Forelimb muscle (tissue), 1 donor: ENCODE measurements around the gene LRPAP1. TPM values are rescaled to one million over a fixed set of nuclear protein-coding genes. Genes with fewer than 3 reads are reported as not detected.

ENCODE experiments used
- DNase-seq: peaks from one replicate; pipeline ENCODE4 v3.0.0-alpha.2; 2013; ENCODE audit warnings: low read depth
- polyA plus RNA-seq: library from polyadenylated mRNA; unstranded; fragments of 120-200 nt; gene quantifications from one replicate; pipeline ENCODE4 v1.2.1, GENCODE V29; 2013; ENCODE audit not compliant: insufficient read length

LRPAP1 gene
- polyA plus RNA-seq, 1 donor: 66.2 TPM

DNA sequence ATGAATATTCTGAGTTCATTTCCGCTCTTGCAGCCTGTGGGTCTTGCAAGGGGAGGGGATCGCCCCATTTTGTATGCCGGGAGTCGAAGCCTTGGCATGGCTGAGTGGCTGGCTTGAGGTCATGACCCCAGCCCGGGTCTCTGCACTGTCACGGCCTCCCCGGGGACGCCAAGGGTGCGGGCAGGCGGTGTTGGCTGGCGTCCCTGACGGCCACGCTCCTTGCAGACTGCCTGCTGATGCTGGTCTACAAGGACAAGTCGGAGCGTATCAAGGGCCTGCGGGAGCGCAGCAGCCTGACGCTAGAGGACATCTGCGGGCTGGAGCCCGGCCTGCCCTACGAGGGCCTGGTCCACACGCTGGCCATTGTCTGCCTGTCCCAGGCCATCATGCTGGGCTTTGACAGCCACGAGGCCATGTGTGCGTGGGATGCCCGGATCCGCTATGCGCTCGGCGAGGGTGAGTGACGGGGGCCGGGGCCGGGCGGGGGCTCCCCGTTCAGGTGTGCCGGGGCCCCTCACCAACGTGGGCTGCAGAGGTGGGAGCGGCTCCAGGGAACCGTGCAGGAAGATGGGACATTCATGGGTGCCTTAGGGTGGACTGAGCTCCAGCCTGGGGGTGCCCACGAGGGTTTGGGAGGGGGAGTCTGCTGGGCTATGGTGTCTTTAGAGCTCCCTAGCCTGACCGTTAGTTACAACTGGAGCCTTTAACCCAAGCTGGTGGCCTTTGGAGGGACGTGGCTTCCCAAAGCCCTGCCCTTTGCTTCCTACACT lies 58.9 kb downstream of the LRPAP1 start:
- no peak for DNase-seq

DNA sequence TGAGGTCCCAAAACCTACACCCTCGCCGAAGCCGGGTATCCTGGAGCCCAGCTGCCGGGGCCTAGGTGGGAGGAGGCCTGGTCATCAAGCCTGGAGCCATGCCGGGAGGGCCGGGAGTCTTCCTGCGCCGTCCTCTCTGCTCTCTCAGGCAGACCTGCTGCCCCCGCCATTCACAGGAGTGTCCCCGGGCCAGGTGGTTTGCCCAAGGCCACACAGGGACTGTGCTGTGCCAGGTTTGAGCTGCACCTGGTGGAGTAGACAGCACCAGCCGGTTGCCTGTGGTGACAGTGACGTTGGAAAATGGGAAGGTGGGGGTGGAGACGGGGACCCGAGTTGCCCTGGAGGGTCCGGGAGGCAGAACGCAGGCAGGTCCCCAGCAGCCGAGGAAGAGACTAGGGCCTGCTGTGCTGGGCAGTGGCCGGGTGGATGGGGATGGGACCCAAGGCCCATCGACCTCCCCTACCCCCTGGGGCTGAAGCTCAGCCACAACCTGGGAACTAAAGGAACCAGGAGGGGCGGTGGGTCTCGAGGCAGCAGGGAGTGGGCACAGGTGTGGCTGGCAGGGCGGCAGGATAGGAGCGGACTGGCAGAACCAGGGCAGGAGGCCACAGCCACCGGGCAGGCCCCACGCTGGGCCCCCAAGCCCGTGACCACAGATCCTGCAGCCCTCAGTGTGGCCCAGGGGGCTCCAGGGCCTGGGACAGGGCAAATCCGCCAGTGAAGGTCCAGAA lies 59.6 kb downstream of the LRPAP1 start:
- DNase-seq: no peak

DNA sequence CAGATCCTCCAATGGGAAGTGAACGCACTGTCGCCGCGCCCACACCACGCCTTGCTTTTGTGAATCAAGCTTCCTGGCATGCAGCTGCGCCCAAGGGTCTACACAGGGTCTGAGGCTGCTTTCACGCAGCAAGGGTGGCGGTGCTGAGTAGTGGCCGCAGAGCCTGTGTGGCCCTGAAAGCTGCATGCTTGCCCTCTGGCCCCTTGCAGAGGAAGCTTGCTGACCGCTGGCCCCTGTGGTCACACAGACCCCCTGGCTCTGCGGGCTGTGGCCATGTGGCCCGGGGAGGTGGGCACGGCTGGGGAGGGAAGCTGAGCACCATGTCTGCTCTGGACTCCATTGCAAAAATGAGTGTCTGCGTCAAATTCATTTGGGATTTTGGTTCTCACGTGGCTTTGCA lies 60.3 kb downstream of the LRPAP1 start:
- DNase-seq: no peak

DNA sequence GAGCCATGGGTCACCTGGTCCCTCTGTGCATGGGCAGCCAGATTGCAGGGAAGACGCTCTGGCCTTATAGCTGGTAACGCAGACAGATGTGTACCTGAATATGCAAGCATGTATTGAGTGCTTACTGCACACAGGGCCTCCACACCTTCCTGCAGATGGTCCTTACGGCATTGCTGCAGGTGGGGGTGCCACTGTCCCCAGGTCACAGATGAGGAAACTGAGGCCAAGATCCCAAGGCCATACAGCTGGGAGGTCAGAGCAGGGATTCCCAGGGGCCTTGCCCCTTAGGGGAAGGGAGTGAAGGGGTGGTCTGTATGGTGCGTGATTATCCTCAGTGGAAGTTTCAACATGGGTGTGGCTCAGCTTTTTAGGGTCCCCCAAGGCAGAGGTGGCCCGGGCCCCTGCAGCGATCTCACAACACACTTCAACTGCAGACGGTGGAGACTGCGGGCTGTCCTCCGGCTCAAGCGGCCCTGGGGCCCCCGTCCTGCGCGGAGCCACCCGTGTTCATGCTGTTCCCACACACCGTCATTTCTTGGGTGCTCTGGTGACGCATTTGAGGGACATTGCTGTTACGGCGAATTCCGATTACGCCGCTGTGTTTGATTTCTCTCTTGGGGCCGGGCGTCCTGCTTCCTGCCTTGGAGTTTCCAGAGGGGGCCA lies 61.0 kb downstream of the LRPAP1 start:
- DNase-seq: no peak

DNA sequence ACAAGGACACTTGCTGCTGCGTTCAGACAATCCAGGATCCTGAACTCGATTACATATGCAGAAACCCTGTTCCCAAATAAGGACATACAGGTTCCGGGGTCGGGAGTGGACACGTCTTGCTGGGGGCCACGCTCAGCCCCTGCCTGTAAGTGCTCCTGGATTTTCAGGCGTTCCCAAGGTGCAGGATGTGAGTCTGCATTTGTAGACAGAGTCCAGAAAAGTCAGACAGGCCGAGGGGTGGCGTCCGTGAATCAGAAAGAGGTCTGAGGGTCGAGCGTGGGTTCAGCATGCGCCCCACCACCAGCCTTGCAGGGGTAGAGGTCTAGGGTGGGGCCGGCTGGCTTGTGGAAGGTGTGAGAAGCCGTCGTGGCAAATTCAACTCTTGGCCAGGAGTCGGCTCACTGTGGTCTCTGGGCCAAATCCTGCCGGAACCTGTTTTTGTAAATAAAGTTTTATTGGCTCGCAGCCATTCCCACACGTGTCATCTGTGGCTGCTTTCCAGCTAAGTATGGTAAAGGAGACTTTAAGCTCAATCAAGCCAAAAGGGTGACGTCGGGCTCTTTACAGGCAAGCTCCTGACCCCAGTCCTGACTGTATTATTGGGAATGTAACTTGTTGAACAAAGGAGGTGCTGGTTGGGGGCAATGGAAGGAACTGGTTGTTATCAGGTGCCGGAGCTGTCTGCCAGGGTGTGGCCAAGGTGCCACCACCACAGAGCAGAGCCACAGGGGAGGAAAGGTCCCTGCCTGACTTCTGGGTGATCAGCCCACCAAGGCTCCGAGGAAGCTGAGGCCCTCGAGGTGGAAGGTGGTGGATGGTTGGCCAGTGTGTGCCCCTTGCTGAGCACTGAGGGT lies 61.8 kb downstream of the LRPAP1 start:
- DNase-seq: no peak

DNA sequence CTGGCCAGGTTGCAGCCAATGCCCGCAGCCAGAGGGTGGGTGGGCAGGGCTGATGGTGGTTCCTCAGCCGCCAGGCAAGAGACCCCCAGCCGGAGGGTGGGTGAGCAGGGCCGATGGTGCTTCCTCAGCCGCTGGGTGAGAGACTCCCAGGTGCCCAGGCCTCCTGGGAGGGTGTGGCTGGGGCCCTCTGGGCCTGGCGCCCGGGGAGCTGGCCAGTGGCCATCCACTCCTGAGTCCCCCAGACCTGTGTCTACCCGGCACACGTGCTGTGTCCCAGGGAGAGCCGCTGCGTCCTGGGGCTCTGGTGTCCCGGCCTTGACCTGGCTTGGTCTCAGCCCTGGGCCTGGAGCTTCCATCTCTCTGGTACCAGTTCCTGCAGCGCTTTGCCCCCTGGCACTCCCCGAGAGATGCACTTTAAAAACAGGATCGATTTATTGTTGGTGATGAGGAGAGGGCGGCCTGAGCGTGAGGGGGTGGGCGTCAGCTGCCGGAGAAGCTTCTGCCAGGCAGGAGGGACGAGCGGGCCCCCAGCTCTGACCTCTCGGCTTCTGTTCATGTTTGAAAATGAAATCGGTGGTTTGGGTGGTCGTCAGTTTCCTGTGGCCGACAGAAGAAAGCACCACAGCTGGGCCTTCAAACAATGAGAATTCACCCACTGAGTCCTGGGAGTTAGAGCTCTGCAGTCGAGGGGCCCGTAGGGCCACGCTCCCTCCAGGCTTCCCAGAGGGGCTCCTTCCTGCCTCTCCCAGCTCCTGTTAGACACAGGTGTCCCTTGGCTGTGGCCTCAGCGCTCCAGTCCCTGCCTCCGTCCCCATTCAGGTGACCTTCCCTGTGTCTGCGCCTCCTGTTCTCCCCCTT lies 62.6 kb downstream of the LRPAP1 start:
- no peak for DNase-seq

DNA sequence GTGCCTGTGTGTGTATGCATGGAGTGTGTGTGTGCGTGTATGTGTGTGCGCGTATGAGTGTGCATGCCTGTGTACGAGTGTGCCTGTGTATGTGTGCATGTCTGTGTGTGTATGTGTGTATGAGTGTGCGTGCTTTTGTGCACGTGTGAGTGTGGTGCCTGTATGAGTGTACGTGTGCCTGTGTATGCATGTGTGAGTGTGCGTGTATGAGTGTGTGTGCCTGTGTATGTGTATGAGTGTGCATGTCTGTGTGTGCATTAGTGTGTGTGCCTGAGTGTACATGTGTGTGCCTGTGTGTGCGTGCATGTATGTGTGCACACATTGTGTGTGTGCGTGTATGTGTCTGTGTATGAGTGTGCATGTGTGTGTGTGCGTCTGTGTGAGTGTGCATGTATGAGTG lies 63.4 kb downstream of the LRPAP1 start:
- no peak for DNase-seq

DNA sequence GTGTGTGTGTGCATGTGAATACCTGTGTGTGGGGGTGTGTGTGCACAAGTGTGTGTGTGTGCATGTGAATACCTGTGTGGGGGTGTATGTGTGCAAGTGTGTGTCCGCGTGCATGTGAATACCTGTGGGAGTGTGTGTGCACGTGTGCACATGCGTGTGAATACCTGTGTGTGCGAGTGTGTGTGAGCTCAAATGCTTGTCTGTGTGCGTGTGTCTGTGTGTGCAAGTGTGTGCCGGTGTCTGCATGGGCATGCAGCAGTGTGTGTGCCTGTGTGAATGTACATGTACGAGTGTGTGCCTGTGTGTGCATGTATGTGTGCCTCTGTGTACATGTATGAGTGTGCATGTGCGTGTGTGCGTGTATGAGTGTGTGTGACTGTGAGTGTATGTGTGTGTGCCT lies 64.1 kb downstream of the LRPAP1 start:
- no peak for DNase-seq

DNA sequence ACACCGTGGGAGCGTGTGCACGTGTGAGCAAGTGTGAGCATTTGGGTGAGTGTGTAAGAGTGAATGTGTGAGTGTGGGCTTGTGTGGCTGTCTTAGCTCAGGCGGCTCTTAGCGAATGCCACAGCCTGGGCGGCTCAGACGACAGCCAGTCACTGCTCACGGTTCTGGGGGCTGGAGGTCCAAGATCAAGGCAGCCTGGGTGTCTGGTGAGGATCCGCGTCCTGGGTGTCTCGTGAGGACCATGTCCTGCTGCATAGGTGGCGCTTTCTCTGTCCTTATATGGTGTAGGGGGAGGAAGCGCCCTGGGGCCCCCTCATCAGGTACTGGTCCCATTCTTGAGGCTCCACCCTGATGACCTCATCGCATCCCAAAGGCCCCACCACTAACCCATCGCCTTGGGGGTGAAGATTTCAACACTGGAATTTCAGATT lies 64.6 kb downstream of the LRPAP1 start:
- DNase-seq: no peak

DNA sequence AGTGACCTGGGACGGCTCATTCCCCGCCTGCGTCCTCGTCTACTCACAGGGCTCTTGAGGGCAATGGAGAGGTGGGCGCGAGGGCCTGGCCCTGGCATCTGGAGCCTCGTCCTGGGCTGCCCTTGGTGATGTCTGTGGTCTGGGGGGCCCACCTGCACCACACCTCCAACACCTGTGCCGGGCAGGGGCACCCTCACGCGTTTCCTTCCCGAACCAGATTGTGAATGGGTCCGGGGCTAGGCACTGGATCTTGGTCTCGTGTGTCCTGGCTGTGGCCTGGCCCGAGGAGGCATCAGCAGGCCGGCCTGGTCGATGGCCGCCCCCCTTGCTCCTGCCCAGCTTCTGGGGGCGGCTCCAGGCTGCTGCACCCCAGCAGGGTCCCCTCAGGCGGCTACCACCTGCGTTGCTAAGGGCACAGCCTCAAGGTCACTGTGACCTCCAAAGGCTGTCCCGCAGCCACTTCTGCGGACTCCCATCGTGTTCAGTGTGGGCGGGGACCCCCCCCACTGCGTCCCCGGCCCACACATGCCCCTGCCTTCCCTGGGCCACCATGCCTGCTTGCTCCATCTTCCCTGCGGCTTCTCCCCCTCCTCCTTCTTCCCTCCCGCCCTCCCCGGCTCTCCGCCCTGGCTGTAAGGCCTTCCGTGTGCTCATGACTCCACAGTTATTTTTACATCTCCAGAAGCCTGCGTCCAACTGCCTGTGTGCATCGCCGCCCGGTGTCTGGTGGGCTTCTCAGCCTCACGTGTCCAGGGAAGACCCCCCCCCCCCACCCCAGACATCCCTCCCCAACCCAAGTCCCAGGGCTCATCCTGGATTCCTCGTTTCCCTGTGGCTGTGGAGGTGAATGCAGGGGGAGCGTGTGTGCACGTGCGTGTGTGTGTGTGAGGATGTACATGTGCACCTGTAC lies 65.3 kb downstream of the LRPAP1 start:
- DNase-seq: no peak

DNA sequence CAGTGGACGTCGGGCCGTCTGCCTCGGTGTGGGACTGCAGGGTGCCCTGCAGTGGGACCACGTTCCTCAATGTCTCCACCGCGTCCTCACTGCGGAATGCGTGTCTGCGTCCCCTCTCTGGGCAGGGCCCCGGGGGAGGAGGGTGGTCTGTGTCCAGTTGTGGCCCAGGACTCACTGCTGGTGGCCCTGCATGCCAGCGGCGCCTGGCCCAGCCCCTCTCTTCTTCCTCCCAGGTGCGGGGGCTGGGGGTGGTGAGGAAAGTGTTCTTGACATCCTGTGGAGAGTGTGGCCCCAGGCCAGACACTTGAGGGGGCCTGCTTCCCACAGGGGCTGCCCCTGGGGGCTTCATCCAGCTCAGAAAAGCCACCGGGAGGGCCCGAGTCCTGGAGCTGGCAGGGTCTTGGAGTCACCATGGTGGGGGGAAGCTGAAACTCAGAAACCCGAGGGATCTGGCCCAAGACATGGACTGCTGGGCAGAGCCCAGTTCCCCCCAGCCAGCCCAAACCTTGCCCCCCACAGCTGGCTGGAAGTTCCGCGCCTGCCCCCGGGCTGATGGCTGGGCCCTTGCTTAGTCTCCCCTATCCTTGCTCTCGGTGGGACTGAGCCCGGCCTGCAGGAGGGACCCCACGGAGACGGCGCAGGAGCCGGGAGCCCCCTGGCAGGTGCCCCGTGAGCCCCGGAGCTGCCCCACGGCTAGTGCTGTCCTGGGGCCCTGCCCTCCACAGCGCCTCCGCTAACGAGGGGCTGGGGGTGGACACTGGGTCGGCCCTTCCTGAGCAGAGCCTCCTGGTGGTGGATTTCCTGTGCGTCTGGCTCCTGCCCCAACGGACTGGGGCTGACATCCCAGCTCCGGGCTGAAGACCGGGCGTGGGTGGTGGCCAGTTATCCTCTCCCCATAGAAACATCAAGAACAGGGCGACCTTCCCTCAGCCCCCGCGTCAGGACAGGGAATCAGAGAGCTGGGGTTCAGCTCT lies 66.2 kb downstream of the LRPAP1 start:
- DNase-seq: no peak

DNA sequence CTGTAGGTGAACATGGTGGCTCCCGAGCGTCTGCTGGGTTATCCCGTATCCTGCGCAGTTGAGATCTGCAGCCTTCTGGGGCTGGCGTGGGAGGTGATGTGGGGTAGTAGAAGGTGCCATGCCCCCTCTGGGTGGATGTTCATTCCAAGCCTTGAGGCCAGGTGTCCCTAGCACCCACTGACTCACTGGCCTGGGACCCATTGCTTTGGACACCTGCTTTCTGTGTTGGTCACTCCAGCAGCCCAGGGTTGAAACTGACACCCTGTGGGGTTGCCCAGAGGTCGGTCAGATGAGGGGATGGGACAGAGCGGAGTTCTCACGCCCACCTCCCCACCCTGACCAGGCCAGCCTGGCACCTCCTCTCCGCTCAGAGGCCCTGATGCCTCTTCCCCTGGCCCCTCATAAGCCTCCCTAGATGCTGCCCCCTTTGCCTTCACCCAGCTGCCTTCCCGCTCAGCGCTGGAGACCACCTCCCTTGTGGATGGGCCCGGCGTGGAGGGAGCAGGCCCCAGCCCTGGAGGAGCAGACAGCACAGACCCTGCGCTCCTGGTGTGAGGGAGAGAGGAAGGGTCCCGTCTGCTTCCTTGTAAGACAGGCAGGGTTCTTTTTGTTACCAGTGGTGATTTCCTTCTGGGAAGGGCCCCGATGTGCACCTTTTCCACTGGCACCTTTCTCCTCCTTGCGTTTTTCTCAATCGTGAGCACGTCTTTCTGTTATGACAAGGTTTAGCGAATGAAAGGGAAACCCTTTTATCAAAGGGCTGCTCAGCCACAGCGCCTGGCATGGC lies 67.1 kb downstream of the LRPAP1 start:
- no peak for DNase-seq

DNA sequence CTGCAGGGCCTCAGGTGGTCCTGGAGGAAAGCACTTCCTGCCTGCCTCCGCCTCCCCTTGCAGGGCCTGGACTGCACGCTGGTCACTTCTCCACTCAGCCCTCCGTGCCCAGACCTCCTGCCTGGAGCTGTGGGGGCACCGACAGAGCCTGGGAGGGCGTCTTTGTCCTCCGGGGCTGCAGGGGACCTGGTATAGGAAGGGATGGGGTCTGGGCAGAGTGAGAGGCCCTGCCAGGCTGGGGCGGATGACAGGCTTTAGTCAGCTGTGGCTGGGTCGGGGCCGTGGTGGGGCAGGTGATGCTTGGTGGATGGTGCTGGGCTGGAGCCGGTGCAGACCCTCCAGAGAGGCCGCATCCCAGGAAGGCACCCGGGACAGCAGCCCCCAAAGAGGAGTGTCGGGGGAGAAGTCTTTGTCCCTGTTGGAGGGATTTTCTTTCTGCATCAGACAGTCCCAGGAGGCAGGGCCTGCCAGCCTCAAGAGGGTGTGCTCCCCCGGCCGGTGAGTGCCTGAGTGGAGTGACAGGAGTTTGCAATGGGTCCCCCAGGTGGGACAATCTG lies 67.8 kb downstream of the LRPAP1 start:
- no peak for DNase-seq

DNA sequence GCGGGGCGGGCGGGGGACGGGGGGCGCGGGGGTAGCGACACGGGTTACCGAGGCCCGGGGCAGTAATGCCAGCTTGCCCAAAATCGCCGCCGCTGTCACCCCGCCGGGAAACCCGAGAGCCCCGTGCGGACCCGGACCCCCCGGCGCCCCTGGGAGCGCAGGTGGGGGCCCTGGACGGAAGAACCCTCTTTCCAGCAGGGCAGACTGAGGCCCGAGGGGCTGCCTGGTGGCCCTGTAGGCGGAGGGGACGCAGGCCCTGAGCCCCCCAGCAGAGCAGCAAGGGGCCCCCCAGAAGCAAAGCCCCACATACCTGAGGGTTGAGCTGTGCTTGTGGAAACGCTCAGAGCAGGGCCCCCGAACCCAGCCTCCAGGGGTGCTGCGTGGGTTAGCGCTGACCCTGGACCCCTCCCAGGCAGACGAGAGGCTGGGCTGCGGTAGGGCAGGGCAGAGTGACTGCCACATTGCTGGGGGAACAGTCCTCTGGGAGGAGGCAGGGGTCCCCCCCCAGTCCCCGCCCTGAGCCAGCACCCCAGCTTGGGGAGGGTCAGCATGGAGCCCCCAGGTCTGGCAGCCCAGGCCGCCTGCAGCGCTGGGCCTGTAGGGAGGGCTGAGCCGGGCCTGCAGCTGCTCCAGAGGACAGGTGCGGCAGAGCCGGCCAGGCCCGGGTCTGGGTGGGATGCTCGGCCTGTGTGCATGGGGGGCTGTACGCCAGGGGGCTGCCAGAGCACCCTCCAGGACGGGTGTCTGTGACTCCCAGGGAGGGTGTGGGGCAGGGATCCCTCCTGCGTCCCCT lies 68.5 kb downstream of the LRPAP1 start:
- DNase-seq: no peak

DNA sequence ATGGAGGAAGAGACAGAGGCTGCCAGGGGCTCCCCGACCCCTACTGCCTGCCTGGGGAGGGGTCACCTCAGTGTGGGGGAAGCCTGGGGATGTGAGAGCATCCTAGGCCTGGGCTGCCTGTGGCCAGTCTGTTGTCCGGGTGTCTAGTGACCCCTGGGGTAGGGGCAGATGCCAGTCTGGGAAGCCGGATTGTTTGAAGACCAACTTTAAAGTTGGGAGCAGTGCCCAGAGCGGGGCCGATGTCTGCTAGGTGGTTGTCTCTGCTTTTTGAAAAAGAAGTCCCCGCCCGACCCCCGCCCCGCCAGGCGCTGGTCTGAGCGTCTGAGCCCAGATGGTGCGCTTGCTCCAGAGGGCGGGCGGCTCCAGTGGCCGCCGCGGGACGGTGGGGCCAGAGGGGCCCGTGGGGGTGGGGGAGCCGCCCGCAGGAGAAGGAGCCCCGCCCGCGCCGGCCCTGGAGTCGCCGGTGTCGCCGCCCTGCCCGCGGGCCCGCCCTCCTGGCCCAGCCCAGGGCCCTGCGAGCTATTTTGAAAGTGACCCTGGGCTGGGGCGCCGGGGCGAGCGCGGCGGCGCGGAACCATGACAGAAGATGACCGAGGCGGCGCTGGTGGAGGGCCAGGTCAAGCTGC lies 69.3 kb downstream of the LRPAP1 start, which contains the start of gene DOK7:
DOK7 (plus strand) TSS at position 517 of the 626 bp plus-strand sequence; CDS start at position 587, 70 bp downstream.
- no peak for DNase-seq

DNA sequence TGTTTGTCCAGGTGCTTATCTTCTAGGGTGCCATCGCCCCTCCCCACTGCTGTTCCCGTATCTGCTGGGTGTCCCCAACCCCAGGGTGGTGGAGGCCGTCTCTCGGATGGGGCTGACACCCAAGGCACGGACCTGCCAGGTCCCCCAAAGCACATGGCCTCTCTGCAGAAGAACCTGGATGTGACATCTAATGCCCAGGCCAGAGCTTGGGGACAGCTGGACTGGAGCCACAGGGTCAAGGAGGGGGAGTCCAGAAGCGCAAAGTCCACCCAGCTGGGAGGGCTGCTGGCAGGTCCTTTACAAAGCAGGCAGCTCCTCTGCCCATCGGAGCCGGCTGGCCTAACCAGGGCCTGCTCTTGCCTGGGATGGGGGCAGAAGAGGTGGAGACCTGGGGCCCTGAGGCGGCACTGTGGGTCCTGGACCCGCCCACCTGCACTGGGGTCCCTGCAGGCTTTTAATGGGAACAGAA lies 69.9 kb downstream of the LRPAP1 start:
- DNase-seq: no peak
